WTC11 (cell line): ENCODE data around the gene CNP. TPM values are rescaled to one million over a fixed set of nuclear protein-coding genes. Genes with fewer than 3 reads are reported as not detected.

Experiments used
- ATAC-seq: fragments of 200-7000 bp; cut with Tn5 transposase; 2 replicates; pipeline ENCODE4 v1.10.0; 2021; ENCODE audit warnings: mild to moderate bottlenecking, moderate library complexity
- CTCF ChIA-PET: fragments of 300-600 bp; sonication (Branson Sonifier 250); formaldehyde crosslinking; loops from one replicate; lab custom pipeline; 2021; ENCODE audit warnings: antibody characterized with exemption; lab: Charles Lee
- POLR2A ChIA-PET: fragments of 350-600 bp; sonication (Branson Sonifier 250); formaldehyde crosslinking; loops from one replicate; lab custom pipeline; 2021; ENCODE audit warnings: antibody characterized with exemption; lab: Charles Lee
- DNase-seq: peaks from one replicate; pipeline ENCODE4 v3.0.0; 2021; ENCODE audit warnings: low spot score
- H3K27ac Mint-ChIP-seq: 2 replicates; pipeline ENCODE4 v1.8.0; 2021; ENCODE audit warnings: mixed read lengths
- H3K27me3 Mint-ChIP-seq: 2 replicates; pipeline ENCODE4 v1.8.0; 2021; ENCODE audit warnings: low read depth, mild to moderate bottlenecking, moderate library complexity, mixed read lengths
- H3K36me3 Mint-ChIP-seq: 2 replicates; pipeline ENCODE4 v1.8.0; 2021; ENCODE audit warnings: mixed read lengths
- H3K4me1 Mint-ChIP-seq: 2 replicates; pipeline ENCODE4 v1.8.0; 2022; ENCODE audit warnings: mixed read lengths
- H3K4me3 Mint-ChIP-seq: 2 replicates; pipeline ENCODE4 v1.8.0; 2021; ENCODE audit warnings: mild to moderate bottlenecking, moderate library complexity, mixed read lengths
- H3K9me3 Mint-ChIP-seq: 2 replicates; pipeline ENCODE4 v1.8.0; 2021; ENCODE audit warnings: mixed read lengths
- AR ChIP-seq: fragments of 250-450 bp; sonication (Bioruptor Pico); IDR thresholded peaks from 2 replicates; pipeline ENCODE4 v1.9.0; 2021; ENCODE audit warnings: mild to moderate bottlenecking
- ATF1 ChIP-seq: sonication (generic); formaldehyde crosslinking; IDR thresholded peaks from 2 replicates; pipeline ENCODE4 v1.8.1; 2023; ENCODE audit warnings: mild to moderate bottlenecking, moderate library complexity, missing genetic modification reagents
- ERG ChIP-seq: fragments of 250-450 bp; sonication (Bioruptor Pico); IDR thresholded peaks from 2 replicates; pipeline ENCODE4 v1.8.0; 2021; ENCODE audit warnings: mild to moderate bottlenecking
- HMGXB4 ChIP-seq: sonication (generic); formaldehyde crosslinking; IDR thresholded peaks from 2 replicates; pipeline ENCODE4 v1.8.1; 2023; ENCODE audit warnings: mild to moderate bottlenecking, moderate library complexity, missing genetic modification reagents
- IRF2 ChIP-seq: sonication (generic); formaldehyde crosslinking; IDR thresholded peaks from 2 replicates; pipeline ENCODE4 v1.8.0; 2022; ENCODE audit warnings: low read depth, missing genetic modification reagents, borderline replicate concordance
- KAT7 ChIP-seq: sonication (generic); formaldehyde crosslinking; IDR thresholded peaks from 2 replicates; pipeline ENCODE4 v1.8.1; 2023; ENCODE audit warnings: missing genetic modification reagents, mild to moderate bottlenecking, borderline replicate concordance
- MXD4 ChIP-seq: fragments of 250-450 bp; sonication (Bioruptor Pico); IDR thresholded peaks from 2 replicates; pipeline ENCODE4 v1.8.0; 2021; ENCODE audit warnings: mild to moderate bottlenecking, moderate library complexity, borderline replicate concordance
- MYBL2 ChIP-seq: sonication (generic); formaldehyde crosslinking; IDR thresholded peaks from 2 replicates; pipeline ENCODE4 v1.8.1; 2023; ENCODE audit warnings: mild to moderate bottlenecking, moderate library complexity, missing genetic modification reagents
- NR1H2 ChIP-seq: sonication (generic); formaldehyde crosslinking; IDR thresholded peaks from 2 replicates; pipeline ENCODE4 v1.9.0; 2021; ENCODE audit warnings: mild to moderate bottlenecking, moderate library complexity, missing genetic modification reagents
- NR3C1 ChIP-seq: sonication (generic); formaldehyde crosslinking; conservative IDR thresholded peaks from 2 replicates; pipeline ENCODE4 v1.8.1; 2023; ENCODE audit warnings: low read depth, mild to moderate bottlenecking, missing genetic modification reagents
- OVOL2 ChIP-seq: fragments of 250-450 bp; sonication (Bioruptor Pico); IDR thresholded peaks from 2 replicates; pipeline ENCODE4 v1.9.0; 2021; ENCODE audit warnings: mild to moderate bottlenecking, borderline replicate concordance
- TEAD1 ChIP-seq: sonication (generic); formaldehyde crosslinking; IDR thresholded peaks from 2 replicates; pipeline ENCODE4 v1.8.0; 2022; ENCODE audit warnings: mild to moderate bottlenecking, missing genetic modification reagents
- USF1 ChIP-seq: sonication (generic); formaldehyde crosslinking; IDR thresholded peaks from 2 replicates; pipeline ENCODE4 v1.8.0; 2022; ENCODE audit warnings: mild to moderate bottlenecking, missing genetic modification reagents
- ZNF121 ChIP-seq: sonication (generic); formaldehyde crosslinking; IDR thresholded peaks from 2 replicates; pipeline ENCODE4 v1.8.0; 2023; ENCODE audit warnings: missing genetic modification reagents
- ZNF232 ChIP-seq: sonication (generic); formaldehyde crosslinking; IDR thresholded peaks from 2 replicates; pipeline ENCODE4 v1.8.0; 2022; ENCODE audit warnings: mild to moderate bottlenecking, missing genetic modification reagents
- total RNA-seq: library from RNA; stranded (reverse); gene quantifications from 3 replicates; pipeline ENCODE4 v1.2.3, GENCODE V29; 2021
- TF ChIP-seq, protein P1 (sequence below): fragments of 200-600 bp; IDR thresholded peaks from 2 replicates; pipeline ENCODE4 v1.8.0; 2022; ENCODE audit warnings: antibody characterized with exemption

CNP gene
- total RNA-seq, 1 experiment from 2014 or later = 52.5 TPM

DNA sequence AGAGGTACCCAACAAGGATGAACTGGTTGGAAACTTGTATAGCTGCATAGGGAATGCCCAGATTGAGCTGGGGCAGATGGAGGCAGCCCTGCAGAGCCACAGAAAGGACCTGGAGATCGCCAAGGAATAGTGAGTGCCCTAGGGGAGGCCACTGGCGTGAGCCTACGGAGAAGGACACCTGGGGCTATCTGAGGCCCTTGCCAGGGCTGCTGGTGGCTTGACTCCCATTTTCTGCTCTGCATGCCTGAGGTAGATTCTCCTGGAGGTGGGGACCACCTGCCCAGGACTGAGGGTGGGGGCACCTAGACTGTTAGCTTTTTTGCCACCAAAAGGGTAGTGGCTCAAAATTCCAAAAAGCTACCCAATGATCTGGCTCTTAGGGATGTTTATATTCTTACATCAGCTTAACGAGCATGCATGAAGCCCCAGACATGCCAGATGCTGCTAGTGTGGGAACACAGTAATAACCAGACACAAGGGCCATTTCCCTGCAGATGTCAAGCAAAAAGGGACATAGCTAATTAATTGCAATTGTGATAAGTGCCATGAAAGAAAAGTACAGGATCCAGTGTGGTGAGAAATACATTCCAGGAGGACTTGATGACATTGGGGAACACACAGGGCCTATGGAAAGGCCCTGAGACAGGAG, 27.4 kb upstream of the CNP start:
- no peaks in the 10 kb centered on the region for H3K9me3 Mint-ChIP-seq
- H3K4me3 Mint-ChIP-seq = no peak overlapping the region
- ATAC-seq = no peak
- H3K4me1 Mint-ChIP-seq = no peaks in the 10 kb centered on the region
- H3K36me3 Mint-ChIP-seq = no peaks in the 10 kb centered on the region
- H3K27me3 Mint-ChIP-seq = no peaks in the 10 kb centered on the region
- no peak overlapping the region for H3K27ac Mint-ChIP-seq
- ChIA-PET POLR2A (no interaction called here), CTCF (interaction anchor here (0.7 to 1.1 kb wide), 2 partner anchors 9 to 20 kb away, joined by 3 read pairs; partner anchors contain the start of gene ODAD4)
- no peak for TF ChIP-seq NR1H2 (CRISPR knock-in tag)
- TF ChIP-seq, protein P1, sequence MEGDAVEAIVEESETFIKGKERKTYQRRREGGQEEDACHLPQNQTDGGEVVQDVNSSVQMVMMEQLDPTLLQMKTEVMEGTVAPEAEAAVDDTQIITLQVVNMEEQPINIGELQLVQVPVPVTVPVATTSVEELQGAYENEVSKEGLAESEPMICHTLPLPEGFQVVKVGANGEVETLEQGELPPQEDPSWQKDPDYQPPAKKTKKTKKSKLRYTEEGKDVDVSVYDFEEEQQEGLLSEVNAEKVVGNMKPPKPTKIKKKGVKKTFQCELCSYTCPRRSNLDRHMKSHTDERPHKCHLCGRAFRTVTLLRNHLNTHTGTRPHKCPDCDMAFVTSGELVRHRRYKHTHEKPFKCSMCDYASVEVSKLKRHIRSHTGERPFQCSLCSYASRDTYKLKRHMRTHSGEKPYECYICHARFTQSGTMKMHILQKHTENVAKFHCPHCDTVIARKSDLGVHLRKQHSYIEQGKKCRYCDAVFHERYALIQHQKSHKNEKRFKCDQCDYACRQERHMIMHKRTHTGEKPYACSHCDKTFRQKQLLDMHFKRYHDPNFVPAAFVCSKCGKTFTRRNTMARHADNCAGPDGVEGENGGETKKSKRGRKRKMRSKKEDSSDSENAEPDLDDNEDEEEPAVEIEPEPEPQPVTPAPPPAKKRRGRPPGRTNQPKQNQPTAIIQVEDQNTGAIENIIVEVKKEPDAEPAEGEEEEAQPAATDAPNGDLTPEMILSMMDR = no peak
- TF ChIP-seq ZNF232 (CRISPR knock-in tag) = no peak
- TF ChIP-seq ERG (CRISPR knock-in tag) = no peak
- TF ChIP-seq MYBL2 (CRISPR knock-in tag) = no peak
- no peak for TF ChIP-seq IRF2 (CRISPR knock-in tag)
- no peak for TF ChIP-seq USF1 (CRISPR knock-in tag)
- TF ChIP-seq, all 79 proteins: peak for 0
- no peak for DNase-seq

- H3K4me3 Mint-ChIP-seq = no peak overlapping the region
- CTCF ChIA-PET = interaction anchor here (1.0 kb wide), 1 partner anchor 20 kb away, joined by 3 read pairs; no protein-coding TSS in a partner anchor
- no peaks in the 10 kb centered on the region for H3K27me3 Mint-ChIP-seq
- no peak for DNase-seq
- no peak overlapping the region for H3K27ac Mint-ChIP-seq
- TF ChIP-seq NR3C1 (CRISPR knock-in tag) (no peak), ERG (CRISPR knock-in tag) (no peak)
- TF ChIP-seq, all 79 proteins: peak for 0
- Mint-ChIP-seq H3K36me3 (no peaks in the 10 kb centered on the region), H3K4me1 (no peaks in the 10 kb centered on the region), H3K9me3 (no peaks in the 10 kb centered on the region)
- no peak for ATAC-seq
- POLR2A ChIA-PET = no interaction called here
These were observed 26.9 kb upstream of the CNP start for GRCh38 chr17:41939693-41940090.

DNA sequence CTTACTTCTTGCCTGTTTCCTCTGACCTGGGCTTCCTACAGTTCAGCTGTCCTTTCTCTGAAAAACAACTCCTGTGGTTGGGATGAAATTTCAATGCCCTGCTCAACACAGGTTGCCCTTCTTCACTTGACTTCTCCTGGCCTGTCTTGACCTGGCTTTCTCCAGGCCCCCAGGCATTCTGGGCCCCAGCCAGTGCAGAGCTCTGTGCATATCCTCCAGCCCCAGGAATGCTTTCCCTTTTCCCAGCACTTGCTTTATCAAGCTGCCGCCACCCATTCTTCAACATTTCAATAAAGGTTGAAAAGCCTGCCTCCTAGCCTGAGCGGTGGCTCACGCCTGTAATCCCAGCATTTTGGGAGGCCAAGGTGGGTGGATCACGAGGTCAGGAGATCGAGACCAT, 25.4 kb upstream of the CNP start:
- Mint-ChIP-seq H3K4me1 (no peaks in the 10 kb centered on the region), H3K9me3 (no peaks in the 10 kb centered on the region), H3K27ac (no peak overlapping the region), H3K27me3 (no peaks in the 10 kb centered on the region), H3K4me3 (no peak overlapping the region), H3K36me3 (no peaks in the 10 kb centered on the region)
- ATAC-seq = no peak
- no peak for TF ChIP-seq KAT7
- TF ChIP-seq ATF1 (CRISPR knock-in tag) = no peak
- ChIA-PET POLR2A (interaction anchor here (0.7 kb wide), 1 partner anchor 134 kb away, joined by 7 read pairs; no protein-coding TSS in a partner anchor), CTCF (no interaction called here)
- no peak for DNase-seq

- Mint-ChIP-seq H3K36me3 (no peaks in the 10 kb centered on the region), H3K4me1 (no peaks in the 10 kb centered on the region), H3K27me3 (no peaks in the 10 kb centered on the region), H3K27ac (peak overlapping the region; percentile 47), H3K4me3 (no peak overlapping the region), H3K9me3 (no peaks in the 10 kb centered on the region)
- ATAC-seq = no peak
- no peak for DNase-seq
- CTCF ChIA-PET = interaction anchor here (1.2 kb wide), 1 partner anchor 17 kb away, joined by 3 read pairs; no protein-coding TSS in a partner anchor
- POLR2A ChIA-PET = no interaction called here
- TF ChIP-seq AR (CRISPR knock-in tag) (no peak), MXD4 (no peak), HMGXB4 (CRISPR knock-in tag) (no peak), OVOL2 (no peak), KAT7 (no peak), ZNF121 (CRISPR knock-in tag) (no peak), TEAD1 (CRISPR knock-in tag) (no peak)
These were observed 23.8 kb upstream of the CNP start for GRCh38 chr17:41942626-41943373.
